ENCODE results near the gene AUH. TPM values are rescaled to one million over a fixed set of nuclear protein-coding genes. Genes with fewer than 3 reads are reported as not detected.

AUH gene
- total and polyA plus RNA-seq, 2 donors (not counting 1 experiment from before 2014, with no cell fraction given), result 5.2 to 29.1 TPM

GRCh38 chr9:91191411-91192380 lies 170.0 kb downstream of the AUH start:
- no peaks in the 10 kb centered on the region for H3K79me2 ChIP-seq (ENCODE audit: control insufficient read depth, insufficient read depth, low read length)
- no peaks in the 10 kb centered on the region for H3K9me3 Mint-ChIP-seq (ENCODE audit: insufficient read depth)
- peak overlapping the region; percentile 5 for H3K27ac Mint-ChIP-seq

More at GRCh38 chr9:91191411-91192380, 170.0 kb downstream of the AUH start:
- ChIA-PET CTCF (interaction anchor here (0.8 to 1.2 kb wide), 4 partner anchors 14 to 102 kb away, joined by 3 to 5 read pairs (median 3); no protein-coding TSS in a partner anchor), POLR2A (interaction anchor here (1.2 kb wide), 1 partner anchor 16 kb away, joined by 3 read pairs; no protein-coding TSS in a partner anchor)
- H3K27me3 Mint-ChIP-seq, result no peaks in the 10 kb centered on the region
- peak overlapping the region in 1 of 2 donors; percentile 16 for H3K27ac ChIP-seq (ENCODE audit: low read length in 2 of 2)
- TF ChIP-seq EZH2 (IDR thresholded peaks at IDR 0.05; ENCODE audit: borderline replicate concordance, insufficient read depth, low read depth, low read length, poor library complexity, severe bottlenecking) (no peak), CTCF (IDR thresholded peaks at IDR 0.05) (no peak)
- peaks cover 27 to 46% of the 10 kb centered on the region in 2 donors for H3K4me1 ChIP-seq (ENCODE audit: control insufficient read depth in 2 of 2, insufficient read depth in 2 of 2, low read length in 2 of 2)
- intact Hi-C loops (cut with micrococcal nuclease), result loop anchor here (5.0 kb wide), 3 partner anchors 39 to 231 kb away; partner anchors contain the start of genes AUH and NFIL3
- ATAC-seq (ENCODE audit: low read depth) (no peak), DNase-seq (peak; percentile 27)
- H3K9ac ChIP-seq (ENCODE audit: low read length), result no peak overlapping the region
- peaks cover 28% of the 10 kb centered on the region for H3K4me1 Mint-ChIP-seq
- H4K20me1 ChIP-seq (ENCODE audit: control insufficient read depth, insufficient read depth, low read length, poor library complexity, severe bottlenecking), result no peaks in the 10 kb centered on the region
- WGBS (ENCODE audit: insufficient coverage), result 60% methylated on average over 11 of the region's 18 CpGs
- no peak overlapping the region for H2AFZ ChIP-seq (ENCODE audit: insufficient read depth, low read depth, low read length, poor library complexity, severe bottlenecking)
- H3K27me3 ChIP-seq (replicated peaks in 1 of 4; ENCODE audit: control extremely low read depth in 1 of 4, control insufficient read depth in 3 of 4, insufficient read depth in 4 of 4, low read length in 3 of 4), result no peaks in the 10 kb centered on the region
- peak overlapping the region; percentile 16 for H3K4me3 Mint-ChIP-seq
- H3K9me3 ChIP-seq (ENCODE audit: control extremely low read depth in 1 of 3, control insufficient read depth in 2 of 3, insufficient read depth in 1 of 3, low read length in 2 of 3), result peaks cover 0 to 12% (median 2%) of the 10 kb centered on the region in 3 donors
- no peaks in the 10 kb centered on the region for H3K36me3 ChIP-seq (replicated peaks in 1 of 2; ENCODE audit: control extremely low read depth in 1 of 2, control insufficient read depth in 1 of 2, extremely low read depth in 1 of 2, insufficient read depth in 2 of 2, low read length in 1 of 2)
- H3K4me2 ChIP-seq (replicated peaks; ENCODE audit: low read depth, low read length, poor library complexity, severe bottlenecking), result peak overlapping the region; percentile 81
- H3K4me3 ChIP-seq (ENCODE audit: control extremely low read depth in 1 of 5, extremely low read depth in 1 of 5, insufficient read depth in 1 of 5, low read depth in 2 of 5, low read length in 4 of 5), result no peak overlapping the region

All from B cell (primary cell).